HL-60 (cell line): Measurements from ENCODE around the gene IKZF3.

Experiments used
- POLR2AphosphoS5 ChIP-seq: IDR thresholded peaks from 2 replicates; pipeline ENCODE4 v1.6.1; 2012; ENCODE audit warnings: low read depth
- SPI1 ChIP-seq: IDR thresholded peaks from 2 replicates; pipeline ENCODE4 v1.6.1; 2012; ENCODE audit warnings: low read depth, mild to moderate bottlenecking, borderline replicate concordance
- TF ChIP-seq, protein P1 (sequence below): IDR thresholded peaks from 2 replicates; pipeline ENCODE4 v1.6.1; 2012; ENCODE audit warnings: low read depth; ENCODE audit not compliant: insufficient replicate concordance
- TF ChIP-seq, protein P2 (sequence below): IDR thresholded peaks from one replicate; pipeline ENCODE4 v1.5.1; 2011; ENCODE audit warnings: low read length, control low read depth, inconsistent platforms; ENCODE audit not compliant: insufficient read depth

DNA sequence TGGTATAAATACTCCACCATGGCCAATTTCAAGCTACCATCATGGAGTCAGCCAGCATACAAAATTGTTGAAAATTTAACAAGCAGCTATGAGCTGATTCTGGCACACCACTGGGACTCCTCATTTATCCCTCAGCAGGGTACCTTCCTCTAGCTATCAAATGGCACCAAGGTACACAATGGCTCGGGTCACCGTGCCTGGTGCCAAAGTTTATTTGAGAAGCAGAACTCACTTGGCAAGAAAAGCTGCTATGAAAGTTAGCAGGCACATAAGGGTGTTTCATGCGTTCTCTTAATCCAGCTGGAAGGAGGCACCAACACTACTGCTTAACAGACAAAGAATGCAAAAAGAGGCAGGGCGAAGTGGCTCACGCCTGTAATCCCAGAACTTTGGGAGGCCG is 51.6 kb downstream of the IKZF3 start:
- TF ChIP-seq, protein P1, sequence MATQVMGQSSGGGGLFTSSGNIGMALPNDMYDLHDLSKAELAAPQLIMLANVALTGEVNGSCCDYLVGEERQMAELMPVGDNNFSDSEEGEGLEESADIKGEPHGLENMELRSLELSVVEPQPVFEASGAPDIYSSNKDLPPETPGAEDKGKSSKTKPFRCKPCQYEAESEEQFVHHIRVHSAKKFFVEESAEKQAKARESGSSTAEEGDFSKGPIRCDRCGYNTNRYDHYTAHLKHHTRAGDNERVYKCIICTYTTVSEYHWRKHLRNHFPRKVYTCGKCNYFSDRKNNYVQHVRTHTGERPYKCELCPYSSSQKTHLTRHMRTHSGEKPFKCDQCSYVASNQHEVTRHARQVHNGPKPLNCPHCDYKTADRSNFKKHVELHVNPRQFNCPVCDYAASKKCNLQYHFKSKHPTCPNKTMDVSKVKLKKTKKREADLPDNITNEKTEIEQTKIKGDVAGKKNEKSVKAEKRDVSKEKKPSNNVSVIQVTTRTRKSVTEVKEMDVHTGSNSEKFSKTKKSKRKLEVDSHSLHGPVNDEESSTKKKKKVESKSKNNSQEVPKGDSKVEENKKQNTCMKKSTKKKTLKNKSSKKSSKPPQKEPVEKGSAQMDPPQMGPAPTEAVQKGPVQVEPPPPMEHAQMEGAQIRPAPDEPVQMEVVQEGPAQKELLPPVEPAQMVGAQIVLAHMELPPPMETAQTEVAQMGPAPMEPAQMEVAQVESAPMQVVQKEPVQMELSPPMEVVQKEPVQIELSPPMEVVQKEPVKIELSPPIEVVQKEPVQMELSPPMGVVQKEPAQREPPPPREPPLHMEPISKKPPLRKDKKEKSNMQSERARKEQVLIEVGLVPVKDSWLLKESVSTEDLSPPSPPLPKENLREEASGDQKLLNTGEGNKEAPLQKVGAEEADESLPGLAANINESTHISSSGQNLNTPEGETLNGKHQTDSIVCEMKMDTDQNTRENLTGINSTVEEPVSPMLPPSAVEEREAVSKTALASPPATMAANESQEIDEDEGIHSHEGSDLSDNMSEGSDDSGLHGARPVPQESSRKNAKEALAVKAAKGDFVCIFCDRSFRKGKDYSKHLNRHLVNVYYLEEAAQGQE, result no peak
- TF ChIP-seq POLR2AphosphoS5, result no peak
- TF ChIP-seq, protein P2, sequence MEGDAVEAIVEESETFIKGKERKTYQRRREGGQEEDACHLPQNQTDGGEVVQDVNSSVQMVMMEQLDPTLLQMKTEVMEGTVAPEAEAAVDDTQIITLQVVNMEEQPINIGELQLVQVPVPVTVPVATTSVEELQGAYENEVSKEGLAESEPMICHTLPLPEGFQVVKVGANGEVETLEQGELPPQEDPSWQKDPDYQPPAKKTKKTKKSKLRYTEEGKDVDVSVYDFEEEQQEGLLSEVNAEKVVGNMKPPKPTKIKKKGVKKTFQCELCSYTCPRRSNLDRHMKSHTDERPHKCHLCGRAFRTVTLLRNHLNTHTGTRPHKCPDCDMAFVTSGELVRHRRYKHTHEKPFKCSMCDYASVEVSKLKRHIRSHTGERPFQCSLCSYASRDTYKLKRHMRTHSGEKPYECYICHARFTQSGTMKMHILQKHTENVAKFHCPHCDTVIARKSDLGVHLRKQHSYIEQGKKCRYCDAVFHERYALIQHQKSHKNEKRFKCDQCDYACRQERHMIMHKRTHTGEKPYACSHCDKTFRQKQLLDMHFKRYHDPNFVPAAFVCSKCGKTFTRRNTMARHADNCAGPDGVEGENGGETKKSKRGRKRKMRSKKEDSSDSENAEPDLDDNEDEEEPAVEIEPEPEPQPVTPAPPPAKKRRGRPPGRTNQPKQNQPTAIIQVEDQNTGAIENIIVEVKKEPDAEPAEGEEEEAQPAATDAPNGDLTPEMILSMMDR, result no peak
- no peak for TF ChIP-seq SPI1
